Peyer's patch (tissue), 4 donors: ENCODE results near the gene SPEF2. TPM values are rescaled to one million over a fixed set of nuclear protein-coding genes. Genes with fewer than 3 reads are reported as not detected.

Experiments
- DNase-seq, 3 donors: peaks; one replicate each; pipeline ENCODE4 v3.0.0-alpha.2; 2017 to 2019
- H3K27ac ChIP-seq, 4 donors: fragments of 200-600 bp; sonication (generic); one replicate each; pipeline ENCODE4 v1.5.1; 2016 to 2019
- H3K27me3 ChIP-seq, 2 donors: fragments of 200-600 bp; sonication (generic); one replicate each; pipeline ENCODE4 v1.5.1; 2019
- H3K36me3 ChIP-seq, 3 donors: fragments of 200-600 bp; sonication (generic); one replicate each; pipeline ENCODE4 v1.5.1; 2016 to 2019
- H3K4me1 ChIP-seq, 4 donors: fragments of 200-600 bp; sonication (generic); one replicate each; pipeline ENCODE4 v1.5.1; 2016 to 2019
- H3K4me3 ChIP-seq, 4 donors: fragments of 200-600 bp; sonication (generic); 1 replicate in 3 of 4; 2 replicates in 1 of 4; pipeline ENCODE4 v1.5.1; 2016 to 2019; ENCODE audit warnings: mild to moderate bottlenecking in 1 of 4
- H3K9me3 ChIP-seq, 4 donors: fragments of 200-600 bp; sonication (generic); one replicate each; pipeline ENCODE4 v1.5.1; 2016 to 2019; ENCODE audit warnings: mild to moderate bottlenecking in 1 of 4
- POLR2A ChIP-seq, 2 donors: fragments of 450-650 bp; IDR thresholded peaks; one replicate each; pipeline ENCODE4 v1.5.1; 2017; ENCODE audit warnings: antibody characterized with exemption in 2 of 2, mild to moderate bottlenecking in 2 of 2, moderate library complexity in 2 of 2
- total RNA-seq, 4 donors: library from RNA; depleted of rRNA; stranded (reverse); fragments of >200 nt; gene quantifications; one replicate each; pipeline ENCODE4 v1.1.0, GENCODE V29; 2016
- TF ChIP-seq, protein P1 (sequence below), 6 experiments: fragments of 450-650 bp in 4 of 6; fragments of 200-600 bp in 2 of 6; sonication (generic) in 1 of 6; IDR thresholded peaks; one replicate each; pipeline ENCODE4 v1.5.1; 2017 to 2019; ENCODE audit warnings: antibody characterized with exemption in 6 of 6, mild to moderate bottlenecking in 3 of 6, moderate library complexity in 1 of 6

The SPEF2 gene
- total RNA-seq, 4 donors from 2014 or later: 2.5 to 8.8 (median 5.1) TPM

DNA sequence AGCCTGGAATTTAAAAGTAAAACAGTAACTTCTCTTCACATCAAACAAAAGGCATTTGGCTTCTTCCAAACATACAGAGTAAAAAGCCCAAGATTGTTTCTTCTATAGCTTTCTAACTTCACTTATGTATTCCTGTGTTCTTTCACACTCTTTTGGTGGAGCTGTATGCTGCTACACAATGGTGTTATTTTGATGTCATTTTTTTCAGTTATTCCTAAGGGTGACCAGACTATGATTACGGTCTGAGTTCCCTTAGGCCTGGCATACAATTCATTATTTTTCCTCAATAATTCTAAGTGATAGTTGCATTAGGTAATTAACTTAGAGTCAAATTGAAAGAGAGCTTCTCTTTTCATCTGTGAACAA, 172.8 kb downstream of the SPEF2 start:
- H3K4me3 ChIP-seq: no peak overlapping the region
- no peak for DNase-seq
- no peak overlapping the region for H3K27ac ChIP-seq
- no peaks in the 10 kb centered on the region for H3K27me3 ChIP-seq
- TF ChIP-seq, protein P1, sequence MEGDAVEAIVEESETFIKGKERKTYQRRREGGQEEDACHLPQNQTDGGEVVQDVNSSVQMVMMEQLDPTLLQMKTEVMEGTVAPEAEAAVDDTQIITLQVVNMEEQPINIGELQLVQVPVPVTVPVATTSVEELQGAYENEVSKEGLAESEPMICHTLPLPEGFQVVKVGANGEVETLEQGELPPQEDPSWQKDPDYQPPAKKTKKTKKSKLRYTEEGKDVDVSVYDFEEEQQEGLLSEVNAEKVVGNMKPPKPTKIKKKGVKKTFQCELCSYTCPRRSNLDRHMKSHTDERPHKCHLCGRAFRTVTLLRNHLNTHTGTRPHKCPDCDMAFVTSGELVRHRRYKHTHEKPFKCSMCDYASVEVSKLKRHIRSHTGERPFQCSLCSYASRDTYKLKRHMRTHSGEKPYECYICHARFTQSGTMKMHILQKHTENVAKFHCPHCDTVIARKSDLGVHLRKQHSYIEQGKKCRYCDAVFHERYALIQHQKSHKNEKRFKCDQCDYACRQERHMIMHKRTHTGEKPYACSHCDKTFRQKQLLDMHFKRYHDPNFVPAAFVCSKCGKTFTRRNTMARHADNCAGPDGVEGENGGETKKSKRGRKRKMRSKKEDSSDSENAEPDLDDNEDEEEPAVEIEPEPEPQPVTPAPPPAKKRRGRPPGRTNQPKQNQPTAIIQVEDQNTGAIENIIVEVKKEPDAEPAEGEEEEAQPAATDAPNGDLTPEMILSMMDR (IDR thresholded peaks at IDR 0.05): no peak
- TF ChIP-seq POLR2A (IDR thresholded peaks at IDR 0.05): no peak
- no peaks in the 10 kb centered on the region for H3K9me3 ChIP-seq
- H3K4me1 ChIP-seq: no peaks in the 10 kb centered on the region
- no peaks in the 10 kb centered on the region for H3K36me3 ChIP-seq

DNA sequence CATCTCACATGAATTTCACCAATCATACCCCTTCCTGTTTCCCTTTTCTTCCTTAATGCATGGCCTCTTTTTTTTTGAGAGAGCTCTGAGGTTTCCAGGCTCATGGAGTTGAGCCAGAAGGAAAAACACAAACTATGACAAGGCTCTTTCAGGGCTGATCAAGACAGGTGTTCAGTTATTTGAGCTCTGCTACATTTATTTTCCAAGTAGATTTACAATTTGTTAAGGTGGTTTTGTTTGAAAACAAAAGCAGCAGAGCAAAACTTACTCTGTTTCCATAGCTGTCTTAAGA, 176.6 kb downstream of the SPEF2 start:
- Histone ChIP-seq H3K9me3 (no peaks in the 10 kb centered on the region), H3K27ac (no peak overlapping the region), H3K36me3 (no peaks in the 10 kb centered on the region), H3K27me3 (no peaks in the 10 kb centered on the region), H3K4me3 (no peak overlapping the region), H3K4me1 (no peaks in the 10 kb centered on the region)
- no peak for DNase-seq
- TF ChIP-seq, protein P1 (IDR thresholded peaks at IDR 0.05): no peak
- TF ChIP-seq POLR2A (IDR thresholded peaks at IDR 0.05): no peak

GRCh38 chr5:35794684-35795375, 177.2 kb downstream of the SPEF2 start:
- TF ChIP-seq POLR2A (IDR thresholded peaks at IDR 0.05): no peak
- TF ChIP-seq, protein P1 (IDR thresholded peaks at IDR 0.05): no peak

DNA sequence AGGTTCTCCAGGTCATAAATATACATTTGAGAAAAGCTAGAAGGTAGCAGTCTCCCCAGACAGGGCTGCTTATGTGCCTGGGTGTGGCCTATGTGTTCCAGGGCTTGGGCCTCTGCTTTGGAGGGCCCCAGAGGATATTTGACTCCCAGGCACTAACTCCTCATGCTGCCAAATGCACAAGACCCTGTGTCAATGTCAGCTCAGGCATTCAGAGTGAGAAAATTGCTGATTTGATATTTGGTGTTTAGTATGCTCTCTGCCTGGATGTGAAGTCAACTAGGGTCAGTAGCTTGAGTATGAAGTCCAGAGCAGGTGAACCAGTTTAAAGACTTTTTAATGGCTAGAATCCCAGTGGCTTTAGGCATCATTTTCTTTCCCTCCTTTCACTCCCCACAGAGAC, 181.5 kb downstream of the SPEF2 start:
- Histone ChIP-seq H3K4me1 (no peaks in the 10 kb centered on the region), H3K9me3 (no peaks in the 10 kb centered on the region), H3K36me3 (no peaks in the 10 kb centered on the region), H3K4me3 (no peak overlapping the region), H3K27me3 (no peaks in the 10 kb centered on the region), H3K27ac (no peak overlapping the region)
- no peak for DNase-seq
- TF ChIP-seq, protein P1 (IDR thresholded peaks at IDR 0.05): no peak
- no peak for TF ChIP-seq POLR2A (IDR thresholded peaks at IDR 0.05)

More at GRCh38 chr5:35794684-35795375, 177.2 kb downstream of the SPEF2 start:
- Histone ChIP-seq H3K4me1 (no peaks in the 10 kb centered on the region), H3K9me3 (no peaks in the 10 kb centered on the region), H3K4me3 (no peak overlapping the region), H3K27ac (no peak overlapping the region), H3K36me3 (no peaks in the 10 kb centered on the region), H3K27me3 (no peaks in the 10 kb centered on the region)
- no peak for DNase-seq

GRCh38 chr5:35799753-35800152, 182.1 kb downstream of the SPEF2 start:
- Histone ChIP-seq H3K9me3 (no peaks in the 10 kb centered on the region), H3K4me1 (no peaks in the 10 kb centered on the region), H3K27ac (no peak overlapping the region), H3K4me3 (no peak overlapping the region), H3K27me3 (no peaks in the 10 kb centered on the region), H3K36me3 (no peaks in the 10 kb centered on the region)
- DNase-seq: no peak
- TF ChIP-seq, protein P1 (IDR thresholded peaks at IDR 0.05): no peak
- no peak for TF ChIP-seq POLR2A (IDR thresholded peaks at IDR 0.05)

DNA sequence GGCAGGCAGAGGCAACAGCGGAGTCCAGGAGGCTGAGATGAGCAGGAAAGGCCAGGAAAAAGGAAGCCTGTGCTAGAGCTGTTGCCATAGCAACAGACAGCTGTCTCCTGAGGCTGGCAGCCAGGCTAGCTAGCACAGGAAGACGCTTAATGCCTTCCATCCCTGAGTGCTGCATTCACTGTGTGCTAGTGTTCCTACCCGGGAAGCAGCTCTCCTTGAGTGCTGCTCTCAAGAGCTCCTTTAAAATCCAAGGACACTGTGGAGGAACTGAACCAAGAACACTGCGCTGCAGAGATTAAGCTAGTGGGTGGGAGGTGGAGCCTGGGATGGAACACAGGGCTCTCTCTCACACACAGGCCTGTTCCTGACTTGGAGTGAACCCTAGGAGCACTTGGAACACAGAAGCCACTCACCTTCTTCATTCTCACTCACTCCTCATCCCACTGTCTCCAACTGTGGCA, 185.6 kb downstream of the SPEF2 start:
- no peak for DNase-seq
- H3K27ac ChIP-seq: no peak overlapping the region
- no peaks in the 10 kb centered on the region for H3K27me3 ChIP-seq
- H3K9me3 ChIP-seq: no peaks in the 10 kb centered on the region
- no peaks in the 10 kb centered on the region for H3K36me3 ChIP-seq
- no peaks in the 10 kb centered on the region for H3K4me1 ChIP-seq
- H3K4me3 ChIP-seq: no peak overlapping the region
- TF ChIP-seq POLR2A (IDR thresholded peaks at IDR 0.05): no peak
- TF ChIP-seq, protein P1 (IDR thresholded peaks at IDR 0.05): no peak
